ENCODE measurements around the gene MAPK9. TPM values are rescaled to one million over a fixed set of nuclear protein-coding genes. Genes with fewer than 3 reads are reported as not detected.

The MAPK9 gene
- total and polyA plus RNA-seq, 2 donors from 2014 or later: 17.3 to 30.9 TPM

DNA sequence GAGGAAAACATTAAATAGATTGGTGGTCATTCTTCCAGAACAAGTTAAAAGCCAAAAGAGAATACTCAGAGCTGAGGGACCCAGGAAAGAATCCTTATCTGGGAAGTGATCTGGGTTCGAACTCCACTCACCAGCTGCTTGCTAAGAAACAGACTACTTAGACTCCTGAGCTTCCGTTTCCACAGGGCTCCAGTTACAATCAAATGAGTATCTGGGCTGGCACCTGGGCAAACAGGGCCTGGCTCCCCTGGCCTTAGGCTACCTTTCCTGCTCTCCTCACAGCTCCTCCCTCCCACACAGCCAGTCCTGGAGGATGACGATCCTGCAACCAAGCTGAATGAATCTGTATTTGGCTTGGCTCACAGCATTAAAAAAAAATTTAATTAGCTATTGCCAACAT lies 2.5 kb downstream of the MAPK9 start:
- Histone ChIP-seq H3K4me1 (ENCODE audit: control insufficient read depth in 2 of 3, insufficient read depth in 2 of 3, low read depth in 1 of 3, low read length in 3 of 3) (peaks cover 0 to 16% (median 0%) of the 10 kb centered on the region in 3 donors), H3K36me3 (ENCODE audit: control insufficient read depth in 2 of 3, insufficient read depth in 3 of 3, low read length in 3 of 3) (no peaks in the 10 kb centered on the region), H3K27me3 (ENCODE audit: control insufficient read depth, insufficient read depth, low read length) (no peaks in the 10 kb centered on the region), H3K9ac (ENCODE audit: low read length in 3 of 3) (no peak overlapping the region), H3K9me3 (ENCODE audit: control insufficient read depth in 2 of 3, insufficient read depth in 1 of 3, low read length in 3 of 3) (no peaks in the 10 kb centered on the region), H3K27ac (ENCODE audit: low read depth in 2 of 2, low read length in 2 of 2) (no peak overlapping the region), H3K4me3 (ENCODE audit: low read length in 3 of 3) (no peak overlapping the region)
- TF ChIP-seq, protein P1, sequence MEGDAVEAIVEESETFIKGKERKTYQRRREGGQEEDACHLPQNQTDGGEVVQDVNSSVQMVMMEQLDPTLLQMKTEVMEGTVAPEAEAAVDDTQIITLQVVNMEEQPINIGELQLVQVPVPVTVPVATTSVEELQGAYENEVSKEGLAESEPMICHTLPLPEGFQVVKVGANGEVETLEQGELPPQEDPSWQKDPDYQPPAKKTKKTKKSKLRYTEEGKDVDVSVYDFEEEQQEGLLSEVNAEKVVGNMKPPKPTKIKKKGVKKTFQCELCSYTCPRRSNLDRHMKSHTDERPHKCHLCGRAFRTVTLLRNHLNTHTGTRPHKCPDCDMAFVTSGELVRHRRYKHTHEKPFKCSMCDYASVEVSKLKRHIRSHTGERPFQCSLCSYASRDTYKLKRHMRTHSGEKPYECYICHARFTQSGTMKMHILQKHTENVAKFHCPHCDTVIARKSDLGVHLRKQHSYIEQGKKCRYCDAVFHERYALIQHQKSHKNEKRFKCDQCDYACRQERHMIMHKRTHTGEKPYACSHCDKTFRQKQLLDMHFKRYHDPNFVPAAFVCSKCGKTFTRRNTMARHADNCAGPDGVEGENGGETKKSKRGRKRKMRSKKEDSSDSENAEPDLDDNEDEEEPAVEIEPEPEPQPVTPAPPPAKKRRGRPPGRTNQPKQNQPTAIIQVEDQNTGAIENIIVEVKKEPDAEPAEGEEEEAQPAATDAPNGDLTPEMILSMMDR (IDR thresholded peaks at IDR 0.05; ENCODE audit: borderline replicate concordance, extremely low read depth, insufficient read depth): no peak
- FAIRE-seq (no peak), DNase-seq (peak in 3 of 5 donors; percentile 26 to 44 (median 27))
- intact Hi-C loops (cut with DNase I): no loop called here

DNA sequence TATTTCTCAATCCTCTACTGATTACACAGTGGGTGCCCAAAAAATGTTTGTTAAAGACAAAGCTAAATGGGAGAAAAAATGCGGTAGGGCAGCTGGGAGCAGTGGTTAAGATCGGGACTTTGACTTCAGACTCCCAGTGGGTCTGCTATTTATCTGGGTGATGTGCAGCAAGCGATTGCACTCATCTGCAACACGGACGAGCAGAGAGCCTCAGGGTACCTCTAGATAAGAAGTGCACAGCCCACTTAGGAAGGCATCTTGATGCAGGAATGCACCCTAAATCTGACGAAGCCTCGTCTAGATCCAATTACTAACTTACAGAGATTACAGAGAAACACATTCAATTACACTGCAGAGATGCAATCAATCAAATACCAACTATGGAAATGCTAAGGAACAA lies 4.0 kb downstream of the MAPK9 start:
- H3K4me3 ChIP-seq (ENCODE audit: low read length in 3 of 3): no peak overlapping the region
- intact Hi-C loops (cut with DNase I): no loop called here
- FAIRE-seq: no peak
- H3K27ac ChIP-seq (ENCODE audit: low read depth in 2 of 2, low read length in 2 of 2): no peak overlapping the region
- H3K27me3 ChIP-seq (ENCODE audit: control insufficient read depth, insufficient read depth, low read length): no peaks in the 10 kb centered on the region
- H3K36me3 ChIP-seq (ENCODE audit: control insufficient read depth in 2 of 3, insufficient read depth in 3 of 3, low read length in 3 of 3): no peaks in the 10 kb centered on the region
- H3K9me3 ChIP-seq (ENCODE audit: control insufficient read depth in 2 of 3, insufficient read depth in 1 of 3, low read length in 3 of 3): no peaks in the 10 kb centered on the region
- H3K4me1 ChIP-seq (ENCODE audit: control insufficient read depth in 2 of 3, insufficient read depth in 2 of 3, low read depth in 1 of 3, low read length in 3 of 3): peaks cover 0 to 10% (median 0%) of the 10 kb centered on the region in 3 donors
- DNase-seq: no peak
- TF ChIP-seq, protein P1 (IDR thresholded peaks at IDR 0.05; ENCODE audit: borderline replicate concordance, extremely low read depth, insufficient read depth): no peak
- no peak overlapping the region for H3K9ac ChIP-seq (ENCODE audit: low read length in 3 of 3)

DNA sequence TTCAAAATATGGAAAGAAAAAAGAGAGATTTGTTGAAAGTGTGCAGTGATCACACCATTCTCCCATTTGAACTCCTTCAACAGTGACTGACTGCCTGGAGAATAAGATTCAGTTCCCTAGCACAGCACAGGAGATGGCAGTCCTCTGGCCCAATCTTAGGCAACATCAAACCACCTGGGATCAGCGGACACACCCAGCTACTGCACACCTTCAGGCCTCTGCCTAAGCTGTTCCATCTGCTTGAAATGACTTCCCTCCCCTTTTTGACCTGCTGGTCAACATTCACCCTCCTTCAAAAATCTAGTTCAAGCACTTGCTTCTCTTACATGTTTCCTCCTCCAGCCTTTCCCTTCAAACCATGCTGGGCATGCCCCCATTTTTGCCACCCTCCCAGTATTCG lies 4.5 kb downstream of the MAPK9 start:
- Histone ChIP-seq H3K9ac (ENCODE audit: low read length in 3 of 3) (no peak overlapping the region), H3K4me3 (ENCODE audit: low read length in 3 of 3) (no peak overlapping the region), H3K36me3 (ENCODE audit: control insufficient read depth in 2 of 3, insufficient read depth in 3 of 3, low read length in 3 of 3) (no peaks in the 10 kb centered on the region), H3K27me3 (ENCODE audit: control insufficient read depth, insufficient read depth, low read length) (no peaks in the 10 kb centered on the region), H3K27ac (ENCODE audit: low read depth in 2 of 2, low read length in 2 of 2) (no peak overlapping the region), H3K9me3 (ENCODE audit: control insufficient read depth in 2 of 3, insufficient read depth in 1 of 3, low read length in 3 of 3) (no peaks in the 10 kb centered on the region), H3K4me1 (ENCODE audit: control insufficient read depth in 2 of 3, insufficient read depth in 2 of 3, low read depth in 1 of 3, low read length in 3 of 3) (peaks cover 0 to 10% (median 0%) of the 10 kb centered on the region in 3 donors)
- FAIRE-seq (no peak), DNase-seq (no peak)
- TF ChIP-seq, protein P1 (IDR thresholded peaks at IDR 0.05; ENCODE audit: borderline replicate concordance, extremely low read depth, insufficient read depth): no peak
- intact Hi-C loops (cut with DNase I): no loop called here

DNA sequence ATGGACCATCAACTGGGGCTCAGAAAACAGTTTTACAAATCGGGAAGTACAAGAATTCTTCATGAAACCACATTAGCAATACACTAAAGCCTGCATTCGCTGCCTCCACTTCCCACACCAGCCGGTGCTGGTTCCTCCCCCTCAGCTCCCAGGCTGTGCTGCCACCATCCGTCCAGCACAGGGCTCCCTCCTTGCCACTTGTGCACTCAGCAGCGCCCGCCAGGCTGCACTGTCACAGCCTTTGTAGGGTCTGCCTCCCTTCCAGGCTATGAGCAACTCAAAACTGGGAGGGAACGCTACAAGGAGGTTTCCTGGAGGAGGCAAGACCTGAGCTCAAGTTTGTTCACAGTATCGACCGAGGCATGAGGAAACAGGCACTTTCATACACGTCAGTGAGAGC lies 7.7 kb downstream of the MAPK9 start:
- H3K36me3 ChIP-seq (ENCODE audit: control insufficient read depth in 2 of 3, insufficient read depth in 3 of 3, low read length in 3 of 3): peaks cover 0 to 10% (median 3%) of the 10 kb centered on the region in 3 donors
- intact Hi-C loops (cut with DNase I): no loop called here
- FAIRE-seq: no peak

More for the DNA sequence above, 7.7 kb downstream of the MAPK9 start:
- no peak overlapping the region for H3K27ac ChIP-seq (ENCODE audit: low read depth in 2 of 2, low read length in 2 of 2)
- no peak overlapping the region for H3K9ac ChIP-seq (ENCODE audit: low read length in 3 of 3)
- no peaks in the 10 kb centered on the region for H3K27me3 ChIP-seq (ENCODE audit: control insufficient read depth, insufficient read depth, low read length)
- no peak for DNase-seq
- TF ChIP-seq, protein P1 (IDR thresholded peaks at IDR 0.05; ENCODE audit: borderline replicate concordance, extremely low read depth, insufficient read depth): no peak
- no peaks in the 10 kb centered on the region for H3K4me1 ChIP-seq (ENCODE audit: control insufficient read depth in 2 of 3, insufficient read depth in 2 of 3, low read depth in 1 of 3, low read length in 3 of 3)
- H3K9me3 ChIP-seq (ENCODE audit: control insufficient read depth in 2 of 3, insufficient read depth in 1 of 3, low read length in 3 of 3): no peaks in the 10 kb centered on the region
- no peak overlapping the region for H3K4me3 ChIP-seq (ENCODE audit: low read length in 3 of 3)

All from kidney (tissue), 14 donors.